GM21723 (cell line): ENCODE results near the gene TSPAN16.

Experiments used
- ATAC-seq: cut with Tn5 transposase; IDR thresholded peaks from one replicate; pipeline ENCODE4 v1.9.1; 2021; ENCODE audit warnings: mild to moderate bottlenecking, moderate library complexity; ENCODE audit not compliant: unreplicated experiment

Gene TSPAN16, protein sequence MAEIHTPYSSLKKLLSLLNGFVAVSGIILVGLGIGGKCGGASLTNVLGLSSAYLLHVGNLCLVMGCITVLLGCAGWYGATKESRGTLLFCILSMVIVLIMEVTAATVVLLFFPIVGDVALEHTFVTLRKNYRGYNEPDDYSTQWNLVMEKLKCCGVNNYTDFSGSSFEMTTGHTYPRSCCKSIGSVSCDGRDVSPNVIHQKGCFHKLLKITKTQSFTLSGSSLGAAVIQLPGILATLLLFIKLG

DNA sequence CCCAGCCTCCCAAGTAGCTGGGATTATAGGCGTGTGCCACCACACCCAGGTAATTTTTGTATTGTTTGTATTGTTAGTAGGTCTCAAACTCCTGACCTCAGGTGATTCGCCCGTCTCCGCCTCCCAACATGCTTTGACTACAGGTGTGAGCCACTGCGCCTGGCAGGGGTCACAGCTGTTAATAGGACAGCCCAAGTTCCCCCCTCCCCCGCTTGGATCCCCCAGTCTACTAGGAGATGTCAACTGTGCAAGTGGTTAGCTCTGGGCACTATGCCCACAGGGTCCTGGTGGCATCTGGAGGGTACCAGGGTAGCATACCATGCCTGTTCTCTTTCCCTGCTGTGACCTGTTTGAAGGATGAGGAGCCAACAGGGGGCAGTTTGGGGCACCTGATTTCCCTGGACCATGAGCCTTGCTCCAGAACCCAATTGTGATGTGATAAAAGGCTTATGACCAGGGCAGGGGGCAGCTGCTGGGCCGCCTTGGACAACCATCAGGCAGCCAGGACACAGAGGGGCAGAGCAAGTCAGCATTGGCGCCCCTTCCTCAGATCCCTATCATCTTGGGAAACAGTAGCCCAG is at the start of gene TSPAN16:
TSPAN16 (plus strand) TSS at position 496 of the 581 bp plus-strand sequence. CDS start 138 bp downstream, outside the sequence.
- no peak for ATAC-seq

DNA sequence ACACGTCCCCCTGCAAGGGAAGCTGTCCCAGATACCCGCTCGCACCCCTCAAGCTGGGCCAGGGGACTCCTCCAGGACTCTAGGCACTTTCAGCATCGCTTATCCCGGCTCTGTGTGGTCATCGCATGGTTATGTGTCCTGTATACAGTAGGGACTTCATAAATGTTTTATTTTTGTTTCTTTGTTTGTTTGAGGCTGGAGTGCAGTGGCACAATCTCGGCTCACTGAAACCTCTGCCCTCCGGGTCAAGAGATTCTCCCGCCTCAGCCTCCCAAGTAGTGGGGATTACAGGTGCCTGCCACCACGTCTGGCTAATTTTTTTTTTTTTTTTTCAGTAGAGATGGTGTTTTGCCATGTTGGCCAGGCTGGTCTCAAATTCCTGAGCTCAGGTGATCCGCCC is 49.0 kb upstream of the TSPAN16 start:
- no peak for ATAC-seq

DNA sequence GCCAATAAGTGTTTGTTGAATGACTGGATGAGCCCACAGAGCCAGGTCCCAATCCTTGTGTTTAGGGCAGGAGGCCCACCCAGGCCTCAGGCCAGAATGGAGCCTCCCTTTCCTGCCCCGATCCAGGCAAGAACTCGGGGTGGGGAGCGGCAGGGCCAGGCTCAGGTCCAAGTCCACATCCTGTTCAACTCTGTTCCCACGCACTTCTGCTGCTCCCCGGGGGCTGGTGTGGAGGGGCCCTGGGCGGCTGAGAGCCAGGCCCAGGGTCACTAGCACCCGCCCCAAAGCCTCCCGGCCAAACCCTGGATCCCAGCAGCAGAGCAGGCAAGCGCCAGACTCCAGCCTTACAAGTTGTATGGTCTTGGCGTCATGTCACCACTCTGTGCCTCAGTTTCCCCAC is 48.6 kb upstream of the TSPAN16 start:
- ATAC-seq = no peak

DNA sequence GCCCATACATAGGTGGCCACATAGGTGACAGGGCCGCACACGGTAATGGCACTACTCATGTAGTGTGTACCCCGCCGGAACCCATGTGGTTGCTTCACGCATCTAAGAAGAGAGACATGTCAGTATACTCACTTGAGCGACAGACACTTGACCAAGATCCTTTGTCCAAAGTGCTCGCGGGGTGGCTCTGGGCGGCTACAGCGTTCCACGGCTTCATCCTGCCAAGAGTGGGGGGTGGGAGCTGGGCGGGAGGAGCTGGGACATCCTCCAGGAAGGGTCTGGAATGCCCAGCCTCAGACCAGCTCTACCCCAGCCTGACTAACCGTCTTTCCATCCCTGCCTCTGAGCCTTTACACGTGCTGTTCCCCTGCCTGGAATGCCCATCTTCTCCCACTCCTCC is 48.0 kb upstream of the TSPAN16 start:
- no peak for ATAC-seq

DNA sequence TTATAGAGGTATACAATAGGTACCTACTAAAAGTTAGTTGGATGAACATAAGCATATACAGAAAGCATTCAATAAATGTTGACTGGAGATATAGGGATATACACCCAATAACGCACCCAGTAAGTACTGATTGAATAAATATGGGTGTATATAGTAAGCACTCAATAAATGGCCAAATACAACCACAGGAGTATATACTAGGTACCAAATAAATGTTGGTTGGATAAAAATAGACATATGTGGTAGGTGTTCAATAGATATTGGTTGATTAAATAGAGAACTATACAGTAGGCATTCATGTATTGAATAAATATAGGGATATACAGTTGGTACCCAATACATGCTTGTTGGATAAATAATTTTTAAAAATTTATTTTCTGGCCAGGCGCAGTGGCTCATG is 47.1 kb upstream of the TSPAN16 start:
- no peak for ATAC-seq

DNA sequence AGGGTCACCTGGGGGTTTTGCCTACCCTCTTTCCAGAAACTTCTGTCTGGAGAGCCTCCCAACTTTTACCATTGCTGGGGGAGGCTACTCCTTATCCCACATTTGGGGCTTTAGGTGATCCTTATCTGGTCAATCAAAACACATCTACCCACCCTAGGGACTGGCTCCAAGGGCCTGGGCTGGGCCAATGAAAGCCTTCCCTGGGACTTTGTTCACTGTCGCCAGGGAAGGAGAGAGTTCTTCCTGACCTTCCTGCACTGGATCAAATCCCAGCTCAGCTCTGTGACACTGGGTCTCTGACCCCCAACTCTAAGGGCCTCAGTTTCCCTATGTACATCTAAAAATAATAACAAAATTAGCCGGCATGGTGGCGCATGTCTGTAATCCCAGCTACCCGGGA is 44.7 kb upstream of the TSPAN16 start:
- ATAC-seq = no peak

DNA sequence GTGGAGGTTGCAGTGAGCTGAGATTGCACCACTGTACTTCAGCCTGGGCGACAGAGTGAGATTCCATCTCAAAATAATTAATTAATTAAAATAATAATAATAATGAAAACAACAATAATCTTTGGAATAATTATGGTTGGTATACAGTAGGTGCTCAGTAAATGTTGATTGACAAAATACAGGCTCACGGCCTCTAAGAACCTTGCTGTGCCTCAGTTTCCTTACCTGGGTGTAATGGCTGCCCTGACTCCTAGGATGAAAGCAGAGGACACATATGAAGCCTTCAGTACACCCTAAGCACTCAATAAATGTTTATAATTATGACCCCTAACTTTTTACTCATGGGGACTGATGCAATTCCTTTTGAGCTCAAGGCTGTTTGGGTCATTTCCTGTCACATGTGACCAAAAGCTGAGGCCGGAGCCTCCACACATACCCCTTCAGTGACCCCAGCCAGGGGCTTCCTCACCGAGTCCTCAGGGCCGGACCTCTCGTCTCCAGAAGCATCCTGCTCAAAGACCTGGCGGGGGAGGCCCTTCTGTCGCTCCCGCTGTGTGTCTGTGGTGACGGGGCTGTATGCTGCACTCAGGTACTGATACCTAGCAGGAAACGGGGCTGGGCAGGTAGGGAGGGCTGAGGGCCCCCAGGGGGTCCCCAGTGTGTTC is 44.2 kb upstream of the TSPAN16 start:
- ATAC-seq = no peak

DNA sequence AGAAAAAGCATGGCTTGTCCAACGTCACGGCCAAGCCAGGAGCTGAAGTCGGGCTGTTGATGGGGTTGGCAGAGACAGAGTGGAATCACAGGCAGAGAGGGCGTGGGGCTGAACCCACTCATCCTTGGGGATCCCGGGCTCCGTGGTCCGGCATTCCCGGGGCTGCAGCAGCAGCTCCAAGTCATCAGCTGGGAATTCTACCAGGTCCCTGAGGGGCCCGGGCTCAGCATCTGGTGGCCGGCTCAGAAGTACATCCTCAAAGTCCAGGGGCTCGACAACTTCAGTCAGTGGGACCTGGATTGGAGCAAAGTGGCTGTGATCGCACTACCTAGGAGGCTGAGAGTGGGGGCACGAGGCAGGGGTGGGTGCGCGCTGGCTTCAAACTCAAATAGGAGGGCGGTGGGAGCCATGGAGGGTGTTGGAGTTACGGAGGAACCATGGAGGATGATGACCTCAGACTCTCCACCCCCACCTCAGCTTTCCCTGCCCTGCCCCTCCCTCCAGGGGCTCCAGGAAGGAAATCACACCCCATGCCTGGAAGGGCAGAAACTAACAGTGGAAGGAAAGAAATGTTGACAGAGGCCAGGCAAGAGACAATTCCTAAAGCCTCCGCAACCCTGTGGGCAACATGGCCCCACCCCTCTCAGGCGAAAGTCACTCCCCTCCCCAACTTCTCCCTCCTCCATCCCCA is 43.1 kb upstream of the TSPAN16 start:
- no peak for ATAC-seq

DNA sequence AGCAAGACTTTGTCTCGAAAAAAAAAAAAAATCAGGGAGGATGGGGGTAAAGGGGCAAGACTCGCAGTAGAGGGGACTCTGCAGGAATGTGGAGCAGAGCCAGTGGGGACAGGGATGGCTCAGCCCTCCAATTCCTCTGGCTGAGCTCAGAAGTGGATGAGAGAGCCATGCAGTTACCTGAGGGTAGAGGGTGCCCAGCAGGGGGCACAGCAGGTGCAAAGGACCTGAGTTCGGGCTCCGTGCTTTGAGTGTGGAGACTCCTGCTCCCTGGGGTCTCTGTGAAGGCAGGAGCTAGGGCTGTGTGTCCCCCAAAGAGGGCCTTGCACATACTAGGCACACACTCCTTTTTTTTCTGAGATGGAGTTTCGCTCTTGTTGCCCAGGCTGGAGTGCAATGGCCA is 41.3 kb upstream of the TSPAN16 start:
- no peak for ATAC-seq

DNA sequence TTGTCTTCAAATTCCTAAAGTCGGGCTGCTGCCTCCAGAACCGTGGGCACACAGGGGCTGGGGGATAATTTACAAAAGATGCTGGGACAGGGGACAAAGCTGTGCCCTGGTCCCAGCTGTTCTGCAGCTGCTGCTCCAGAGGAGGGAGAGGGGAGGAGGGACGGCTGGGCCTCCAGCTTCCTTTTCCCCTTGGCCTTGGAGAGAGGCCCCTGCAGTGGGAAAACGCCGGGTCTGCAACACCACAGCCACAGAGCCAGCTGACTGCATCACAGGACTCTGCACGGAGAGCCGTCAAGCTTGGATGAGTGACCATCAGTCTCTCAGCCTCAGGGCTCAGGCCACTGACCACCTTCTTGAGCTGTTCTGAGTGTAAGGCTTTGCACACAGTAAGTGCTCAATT is 39.8 kb upstream of the TSPAN16 start:
- no peak for ATAC-seq

DNA sequence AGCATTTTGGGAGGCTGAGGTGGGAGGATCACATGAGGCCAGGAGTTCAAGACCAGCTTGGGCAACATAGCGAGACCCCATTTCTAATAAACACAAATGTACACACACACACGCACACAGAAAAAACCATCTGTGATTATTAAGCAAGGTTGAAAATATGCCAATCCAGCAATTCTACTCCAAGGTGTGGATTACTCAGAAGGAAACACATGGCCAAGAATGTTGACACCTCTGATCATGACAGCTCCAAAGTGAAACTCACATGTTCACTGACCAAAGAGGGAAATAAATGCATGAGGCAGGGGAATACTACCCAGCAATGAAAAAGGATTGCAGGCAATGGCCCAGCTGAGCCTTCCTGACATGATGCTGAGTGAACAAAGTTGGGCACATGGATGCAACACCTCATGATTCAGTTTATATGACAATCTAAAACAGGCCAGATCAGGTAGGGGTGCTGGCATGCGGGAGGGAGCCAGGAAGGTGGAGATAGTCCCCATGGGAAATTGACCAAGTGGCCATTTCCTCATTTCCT is 38.0 kb upstream of the TSPAN16 start:
- ATAC-seq = no peak

DNA sequence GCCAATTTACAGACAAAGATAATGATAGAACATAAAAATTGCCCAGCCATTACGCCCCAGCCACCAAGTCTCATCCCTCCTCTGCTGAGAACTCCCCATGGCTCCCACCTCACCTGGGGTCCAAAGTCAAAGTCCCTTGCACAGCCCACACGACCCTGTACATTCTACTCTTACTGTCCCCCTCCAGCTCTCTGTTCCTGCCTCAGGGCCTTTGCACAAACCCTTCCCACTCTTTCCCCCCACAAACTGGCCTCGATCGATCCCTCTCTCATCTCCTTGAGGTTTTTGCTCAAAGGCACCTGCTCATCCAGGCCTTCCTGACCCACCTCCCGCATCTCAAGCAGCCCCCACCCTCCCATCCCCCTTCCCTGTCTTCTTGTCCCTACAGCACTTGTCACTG is 35.0 kb upstream of the TSPAN16 start:
- ATAC-seq = no peak

DNA sequence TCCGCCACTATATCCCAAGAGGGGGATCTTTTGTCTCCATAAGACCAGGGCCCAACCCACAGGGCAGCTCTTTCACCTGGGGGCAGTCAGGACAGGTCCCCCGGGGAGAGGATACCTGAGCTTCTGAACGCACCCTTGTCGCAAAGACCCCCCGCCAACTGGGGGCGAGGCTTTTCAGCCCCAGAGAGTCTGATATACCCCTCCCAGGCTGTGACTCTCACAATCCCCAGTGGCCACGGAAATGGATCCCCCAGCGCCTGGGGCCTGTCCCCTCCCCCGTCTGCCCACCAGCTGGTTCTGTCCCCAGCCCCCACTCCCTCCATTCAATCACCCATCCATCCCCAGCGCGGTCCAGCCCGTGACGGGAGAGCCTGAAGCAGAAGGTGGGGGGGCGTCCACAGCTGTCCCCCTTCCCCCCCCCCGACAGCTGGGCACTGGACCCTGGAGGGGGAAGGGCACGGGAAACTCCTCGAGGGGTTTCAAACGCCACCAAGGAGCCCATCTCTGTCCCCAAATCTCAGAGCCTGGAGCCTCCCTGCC is 34.5 kb upstream of the TSPAN16 start:
- ATAC-seq = no peak

DNA sequence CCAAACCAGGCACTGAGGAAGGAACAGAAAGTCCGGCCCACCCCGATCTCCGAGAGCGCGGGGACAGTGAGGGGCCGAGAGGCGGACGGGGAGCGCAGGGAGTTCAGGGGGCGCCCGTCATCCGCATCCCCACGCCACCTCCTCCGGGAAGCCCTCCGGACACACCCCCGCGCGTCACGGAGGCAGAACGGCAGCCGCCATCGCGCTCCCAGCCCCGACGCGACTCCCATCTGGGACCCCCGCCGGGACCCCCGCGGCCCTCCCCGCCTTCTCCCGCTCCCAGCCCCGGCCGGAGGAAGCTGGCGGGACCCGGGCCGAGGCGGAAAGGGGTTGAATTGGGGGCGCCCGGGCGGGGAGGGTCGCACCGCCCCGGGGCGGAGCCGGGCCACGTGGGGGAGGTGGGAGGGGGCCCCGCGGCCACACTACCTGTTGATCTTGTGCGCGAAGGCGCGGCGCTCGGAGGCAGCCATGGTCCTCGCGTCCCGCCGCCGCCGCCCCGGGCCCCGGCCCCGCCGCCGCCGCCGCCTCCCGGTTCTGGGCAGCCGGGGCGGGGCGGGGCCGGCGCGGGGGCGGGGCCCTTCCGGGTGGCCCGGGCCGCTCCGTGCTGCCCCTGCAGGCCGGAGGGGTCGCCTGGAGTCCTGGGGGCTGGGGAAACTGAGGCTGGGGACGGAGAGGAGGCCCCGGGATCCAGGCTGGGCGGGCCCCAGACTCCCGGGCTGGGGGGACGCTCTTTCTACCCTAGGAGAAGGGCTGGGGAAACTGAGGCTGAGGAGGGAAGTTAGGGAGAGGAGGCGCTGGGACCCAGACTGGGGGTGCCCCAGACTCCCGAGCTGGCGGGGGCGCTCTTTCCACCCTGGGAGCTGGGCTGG is 33.8 kb upstream of the TSPAN16 start, which contains the start of gene DOCK6:
DOCK6 (minus strand) TSS at position 554 of the 869 bp plus-strand sequence; CDS start at position 470, 84 bp downstream.
- ATAC-seq = no peak

DNA sequence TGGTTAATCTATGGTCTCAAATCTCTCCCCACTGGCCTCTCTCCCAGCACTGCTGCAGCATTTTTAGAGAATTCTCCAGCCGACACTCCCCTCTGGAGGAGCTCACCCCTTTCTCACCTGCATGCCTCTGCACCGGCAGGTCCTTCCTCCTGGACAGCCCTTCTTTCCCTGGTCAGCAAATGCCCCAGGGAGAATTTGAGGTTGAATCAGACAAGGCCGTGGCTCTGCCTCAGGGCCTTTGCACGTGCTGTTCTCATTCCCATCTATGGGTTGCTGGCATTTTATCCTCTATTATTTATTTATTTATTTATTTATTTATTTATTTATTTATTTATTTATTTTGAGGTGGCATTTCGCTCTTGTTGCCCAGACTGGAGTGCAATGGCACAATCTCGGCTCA is 32.2 kb upstream of the TSPAN16 start:
- ATAC-seq = no peak

DNA sequence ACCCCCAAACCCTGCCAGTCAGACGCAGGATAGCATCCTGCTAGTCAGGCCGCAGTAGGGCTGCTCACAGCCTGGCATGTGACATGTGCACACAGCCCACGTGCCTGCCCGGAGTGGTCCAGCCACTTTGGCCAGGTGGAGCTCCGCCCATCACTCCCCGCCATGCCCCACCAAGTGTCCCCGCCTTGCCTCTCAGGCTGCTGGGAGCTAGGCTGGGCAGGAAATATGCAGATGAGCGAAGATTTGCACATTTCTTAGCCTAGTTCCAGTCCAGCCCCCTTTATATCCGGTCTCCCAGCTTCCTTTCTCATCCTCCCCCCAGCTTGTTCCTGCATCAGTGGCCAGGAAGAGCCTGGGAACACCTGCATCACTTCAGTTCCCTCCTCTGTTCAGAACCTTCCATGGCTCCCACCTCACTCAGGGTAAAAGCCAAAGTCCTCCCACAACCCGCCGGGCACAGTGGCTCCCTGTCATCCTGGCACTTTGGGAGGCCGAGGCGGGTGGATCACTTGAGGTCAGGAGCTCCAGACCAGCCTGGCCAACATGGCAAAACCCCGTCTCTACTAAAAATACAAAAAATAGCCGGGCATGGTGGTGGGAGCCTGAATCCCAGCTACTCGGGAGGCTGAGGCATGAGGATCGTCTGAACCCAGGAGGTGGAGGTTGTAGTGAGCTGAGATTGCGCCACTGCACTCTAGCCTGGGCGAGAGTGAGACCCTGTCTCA is 31.3 kb upstream of the TSPAN16 start:
- no peak for ATAC-seq

DNA sequence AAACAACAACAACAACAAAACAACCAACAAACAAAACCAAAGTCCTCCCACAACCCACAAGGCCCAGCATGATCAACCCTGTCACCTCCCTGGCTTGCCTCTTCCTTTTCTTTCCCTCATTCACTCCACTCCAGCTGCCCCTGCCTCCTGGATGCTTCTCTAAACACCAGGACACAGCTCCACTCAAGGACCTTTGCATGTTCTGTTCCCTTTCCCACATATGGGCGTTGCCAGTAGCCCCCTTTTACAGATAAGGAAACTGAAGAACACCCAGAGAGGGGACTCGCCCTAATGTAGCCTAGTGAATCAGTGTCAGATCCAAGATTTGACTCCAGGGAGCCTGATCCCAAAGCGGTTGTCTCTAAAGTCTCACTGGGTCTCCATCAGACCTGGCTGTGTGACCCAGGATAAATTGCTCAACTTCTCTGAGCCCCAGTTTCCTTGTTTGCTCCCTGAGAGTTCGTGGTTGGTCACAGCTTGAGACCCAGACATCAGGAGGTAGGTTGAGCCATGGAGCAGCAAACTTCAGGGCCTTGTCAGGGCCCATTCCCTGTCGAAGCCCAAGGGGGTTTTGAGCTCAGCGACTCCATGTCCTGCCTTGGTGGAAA is 30.7 kb upstream of the TSPAN16 start:
- no peak for ATAC-seq

DNA sequence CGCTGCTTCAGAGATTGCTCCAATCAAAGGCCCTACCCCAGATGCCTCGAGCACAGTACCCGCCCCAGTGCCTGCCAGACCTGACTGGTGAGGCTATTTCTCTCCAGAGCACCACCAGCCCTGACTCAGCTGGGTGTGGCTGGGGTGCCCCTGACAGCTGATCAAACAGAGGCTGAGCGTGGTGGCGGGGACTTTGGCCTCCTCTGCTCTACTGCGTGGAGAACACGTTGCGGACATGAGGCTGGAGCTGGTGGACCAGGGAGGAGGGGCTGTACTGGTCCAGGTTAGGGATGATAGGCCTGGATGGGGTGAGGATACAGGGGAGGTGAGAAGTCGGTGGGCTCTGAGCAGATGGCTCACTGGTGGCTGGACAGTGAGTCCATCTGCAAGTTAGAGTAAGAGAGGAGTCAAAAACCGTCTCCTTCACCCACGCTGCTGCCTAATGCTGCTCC is 30.1 kb upstream of the TSPAN16 start:
- ATAC-seq = no peak
